Astrocyte of the cerebellum (primary cell): Measurements from ENCODE around the gene RBM48.

Source experiments
- DNase-seq: peaks from one replicate; pipeline ENCODE4 v3.0.0-alpha.2; 2011; ENCODE audit warnings: low read depth
- H3K4me3 ChIP-seq: 2 replicates; pipeline ENCODE4 v1.5.1; 2011; ENCODE audit warnings: mild to moderate bottlenecking, low read depth, low read length, moderate library complexity
- CTCF ChIP-seq: IDR thresholded peaks from 2 replicates; pipeline ENCODE4 v1.5.1; 2012; ENCODE audit warnings: low read length, low read depth, moderate library complexity, mild to moderate bottlenecking; ENCODE audit errors: missing control alignments
- in situ Hi-C: cut with HindIII; loops from 2 replicates; pipeline ENCODE4 v1.10.0; 2017; ENCODE audit warnings: low sequenced_read_pairs

The RBM48 gene

GRCh38 chr7:92557808-92558362 is 29.3 kb downstream of the RBM48 start:
- no peak for TF ChIP-seq CTCF
- no peak overlapping the region for H3K4me3 ChIP-seq
- in situ Hi-C loops = no loop called here
- no peak for DNase-seq

- H3K4me3 ChIP-seq = no peak overlapping the region
- in situ Hi-C loops = no loop called here
- no peak for DNase-seq
- no peak for TF ChIP-seq CTCF
Observed at GRCh38 chr7:92560602-92561001, 32.0 kb downstream of the RBM48 start.

- TF ChIP-seq CTCF = no peak
- no peak overlapping the region for H3K4me3 ChIP-seq
- in situ Hi-C loops = no loop called here
- DNase-seq = no peak
Observed at GRCh38 chr7:92563345-92563744, 34.8 kb downstream of the RBM48 start.

- in situ Hi-C loops = no loop called here
- no peak for DNase-seq
- H3K4me3 ChIP-seq = no peak overlapping the region
- no peak for TF ChIP-seq CTCF
Observed at GRCh38 chr7:92567460-92567859, 38.9 kb downstream of the RBM48 start.

- H3K4me3 ChIP-seq = no peak overlapping the region
- TF ChIP-seq CTCF = no peak
- in situ Hi-C loops = no loop called here
- DNase-seq = no peak
Observed at GRCh38 chr7:92569137-92569536, 40.5 kb downstream of the RBM48 start.

- no peak for DNase-seq
- H3K4me3 ChIP-seq = no peak overlapping the region
- in situ Hi-C loops = no loop called here
- no peak for TF ChIP-seq CTCF
Observed at GRCh38 chr7:92576296-92576695, 47.7 kb downstream of the RBM48 start.

- no peak for TF ChIP-seq CTCF
- in situ Hi-C loops = no loop called here
- no peak overlapping the region for H3K4me3 ChIP-seq
- DNase-seq = no peak
Observed at GRCh38 chr7:92582948-92583347, 54.4 kb downstream of the RBM48 start.
